Activated T-cell treated with anti-CD3 and anti-CD28 coated beads for 1 hour (primary cell): ENCODE measurements around the gene ZNF625.
"Not testable (repeated sequence)": the region's sequence is repeated elsewhere in the genome, so short reads cannot be mapped to it uniquely, and the experiment has no call there.

ENCODE experiments used
- DNase-seq: peaks from one replicate; pipeline ENCODE4 v3.0.0-alpha.2; 2020; ENCODE audit warnings: low read depth

Gene ZNF625

GRCh38 chr19:12137221-12137940 is 19.2 kb downstream of the ZNF625 start:
- no peak for DNase-seq

DNA sequence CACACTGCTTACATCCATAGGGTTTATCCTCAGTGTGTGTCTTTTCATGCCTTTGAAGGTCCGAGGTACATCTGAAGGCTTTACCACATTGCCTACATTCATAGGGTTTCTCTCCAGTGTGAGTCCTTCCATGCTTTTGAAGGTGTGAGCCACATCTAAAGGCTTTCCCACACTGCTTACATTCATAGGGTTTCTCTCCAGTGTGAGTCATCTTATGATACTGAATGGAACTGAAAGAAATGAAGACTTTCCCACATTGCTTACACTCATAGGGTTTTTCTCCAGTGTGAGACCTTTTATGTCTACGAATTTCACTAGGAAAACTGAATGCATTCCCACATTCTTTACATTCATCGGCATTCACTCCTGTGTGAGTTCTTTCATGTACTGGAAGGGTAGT is 23.5 kb downstream of the ZNF625 start:
- no peak for DNase-seq

DNA sequence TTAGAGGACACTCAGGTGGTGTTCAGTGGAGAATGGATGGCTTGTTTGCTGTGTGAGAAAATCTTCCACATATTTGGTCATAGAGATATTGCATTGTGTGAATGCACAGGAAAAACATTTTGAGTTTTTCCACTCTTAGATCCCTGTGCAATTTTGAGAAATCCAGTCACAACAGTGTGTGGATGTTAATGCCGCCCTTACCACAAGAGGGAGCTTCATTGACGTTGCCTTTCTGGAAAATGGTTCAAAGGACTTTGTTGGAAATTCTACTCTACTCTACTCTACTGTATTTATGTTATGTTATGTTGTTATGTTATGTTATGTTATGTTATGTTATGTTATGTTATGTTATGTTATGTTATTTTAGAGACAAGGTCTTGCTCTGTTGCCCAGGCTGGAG is 29.8 kb downstream of the ZNF625 start:
- DNase-seq: no peak

DNA sequence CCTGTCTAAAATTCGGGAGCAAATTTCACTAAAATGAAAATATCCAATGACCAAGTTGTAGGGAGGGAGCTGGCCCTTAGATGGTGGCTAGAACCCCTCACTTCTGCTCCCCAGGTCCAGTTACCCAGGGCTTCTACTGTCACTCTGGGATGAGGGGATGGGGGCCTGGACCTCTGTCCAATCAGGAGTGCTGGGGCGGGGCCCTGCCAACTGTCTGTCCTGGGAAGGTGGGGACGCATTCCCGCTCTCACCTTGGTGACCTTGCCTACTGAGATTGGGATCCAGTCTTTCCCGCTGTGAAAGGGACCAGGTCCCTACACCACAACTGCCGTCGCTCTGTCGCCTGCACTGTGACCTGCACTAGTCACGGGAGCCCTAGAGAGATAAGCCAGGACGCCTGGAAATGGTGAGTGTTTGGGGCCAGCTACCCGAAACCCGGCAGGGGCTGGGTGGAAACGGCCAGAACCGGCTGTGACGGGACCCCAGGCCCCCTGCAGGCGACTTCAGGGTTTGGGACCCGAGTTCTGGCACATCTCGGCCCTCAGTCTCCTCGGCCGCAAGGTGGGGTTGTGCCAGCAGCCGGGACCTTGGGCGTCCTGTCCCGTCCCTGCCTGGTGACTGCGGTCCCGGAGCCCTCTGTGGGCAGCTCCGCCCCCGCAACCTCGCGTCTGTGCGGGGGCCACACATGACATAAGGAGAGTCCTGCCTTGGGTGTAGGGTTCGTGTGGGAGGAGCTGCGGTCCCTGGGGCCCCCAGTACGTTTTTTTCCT is 39.1 kb downstream of the ZNF625 start:
- DNase-seq: no peak

DNA sequence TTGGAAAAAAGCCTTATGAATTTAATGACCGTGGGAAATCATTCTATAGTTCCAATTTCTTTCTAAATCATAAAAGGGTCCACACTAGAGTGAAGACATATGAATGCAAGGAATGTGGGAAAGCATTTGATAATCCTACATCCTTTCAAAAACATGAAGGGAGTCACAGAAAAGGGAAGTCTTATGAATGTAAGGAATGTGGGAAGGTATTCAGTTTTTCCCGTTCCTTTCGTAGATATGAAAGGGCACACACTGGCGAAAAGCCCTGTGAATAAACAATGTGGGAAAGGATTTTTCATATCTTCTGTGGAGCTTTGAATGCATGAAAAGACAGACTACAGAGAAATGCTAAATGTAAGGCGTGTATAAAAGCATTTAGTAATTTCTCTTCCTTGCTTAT is 43.4 kb downstream of the ZNF625 start:
- DNase-seq: no peak

- DNase-seq: no peak
Measured at GRCh38 chr19:12112701-12113100, 43.8 kb downstream of the ZNF625 start.

DNA sequence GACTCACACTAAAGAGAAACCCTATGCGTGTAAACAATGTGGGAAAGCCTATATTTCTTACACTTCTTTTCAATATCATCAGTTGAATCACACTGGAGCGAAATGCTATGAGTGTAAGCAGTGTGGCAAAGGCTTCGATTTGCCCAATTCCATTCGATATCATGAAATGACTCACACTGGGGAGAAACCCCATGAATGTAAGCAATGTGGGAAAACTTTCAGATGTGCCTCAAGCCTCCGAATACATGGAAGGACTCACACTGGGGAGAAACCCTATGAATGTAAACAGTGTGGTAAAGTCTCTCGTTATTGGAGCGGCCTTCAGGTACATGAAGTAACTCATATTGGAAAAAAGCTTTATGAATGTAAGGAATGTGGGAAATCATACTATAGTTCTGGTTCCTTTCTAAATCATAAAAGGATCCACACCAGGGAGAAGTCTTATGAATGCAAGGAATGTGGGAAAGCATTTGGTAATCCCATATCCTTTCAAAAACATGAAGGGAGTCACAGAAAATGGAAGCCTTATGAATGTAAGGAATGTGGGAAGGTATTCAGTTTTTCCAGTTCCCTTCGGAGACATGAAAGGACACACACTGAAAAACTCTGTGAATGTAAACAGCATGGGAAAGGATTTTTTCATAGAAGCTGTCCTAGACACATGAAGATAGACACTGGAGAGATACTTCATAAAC is 44.4 kb downstream of the ZNF625 start:
- DNase-seq: no peak

- DNase-seq: no peak
Measured at GRCh38 chr19:12111176-12111575, 45.4 kb downstream of the ZNF625 start.

DNA sequence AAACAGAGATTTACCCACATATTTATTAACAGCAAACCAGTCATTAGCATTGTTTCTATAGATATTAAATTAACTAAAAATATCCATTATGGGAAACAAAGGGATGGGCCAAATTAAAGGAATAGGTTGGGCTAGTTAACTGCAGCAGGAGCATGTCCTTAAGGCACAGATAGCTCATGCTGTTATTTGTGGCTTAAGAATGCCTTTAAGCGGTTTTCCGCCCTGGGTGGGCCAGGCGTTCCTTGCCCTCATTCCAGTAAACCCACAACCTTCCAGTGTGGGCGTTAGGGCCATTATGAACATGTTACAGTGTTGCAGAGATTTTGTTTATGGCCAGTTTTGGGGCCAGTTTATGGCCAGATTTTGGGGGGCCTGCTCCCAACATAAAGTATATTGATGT is 52.6 kb downstream of the ZNF625 start:
- DNase-seq: not testable (repeated sequence)

DNA sequence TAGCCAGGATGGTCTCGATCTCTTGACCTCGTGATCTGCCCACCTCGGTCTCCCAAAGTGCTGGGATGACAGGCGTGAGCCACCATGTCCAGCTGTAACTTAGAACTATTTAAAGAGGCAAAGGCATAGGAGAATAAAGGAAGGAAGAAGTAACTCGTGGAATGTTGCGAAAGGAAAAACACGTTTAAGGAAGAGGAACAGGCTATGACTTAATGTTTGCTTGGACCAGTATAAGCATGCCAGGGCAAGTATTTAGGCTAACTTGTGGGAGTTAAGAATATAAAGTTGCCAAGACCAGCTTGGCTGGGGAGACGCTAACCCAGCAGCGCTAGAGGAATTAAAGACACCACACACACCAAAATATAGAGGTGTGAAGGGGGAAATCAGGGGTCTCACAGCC is 58.5 kb downstream of the ZNF625 start:
- DNase-seq: no peak

- no peak for DNase-seq
Measured at GRCh38 chr19:12095111-12095790, 61.3 kb downstream of the ZNF625 start.
